Measurements from ENCODE around the gene GALNT3.

GRCh38 chr2:165766326-165766927 lies 27.6 kb downstream of the GALNT3 start:
- TF ChIP-seq, protein P1, sequence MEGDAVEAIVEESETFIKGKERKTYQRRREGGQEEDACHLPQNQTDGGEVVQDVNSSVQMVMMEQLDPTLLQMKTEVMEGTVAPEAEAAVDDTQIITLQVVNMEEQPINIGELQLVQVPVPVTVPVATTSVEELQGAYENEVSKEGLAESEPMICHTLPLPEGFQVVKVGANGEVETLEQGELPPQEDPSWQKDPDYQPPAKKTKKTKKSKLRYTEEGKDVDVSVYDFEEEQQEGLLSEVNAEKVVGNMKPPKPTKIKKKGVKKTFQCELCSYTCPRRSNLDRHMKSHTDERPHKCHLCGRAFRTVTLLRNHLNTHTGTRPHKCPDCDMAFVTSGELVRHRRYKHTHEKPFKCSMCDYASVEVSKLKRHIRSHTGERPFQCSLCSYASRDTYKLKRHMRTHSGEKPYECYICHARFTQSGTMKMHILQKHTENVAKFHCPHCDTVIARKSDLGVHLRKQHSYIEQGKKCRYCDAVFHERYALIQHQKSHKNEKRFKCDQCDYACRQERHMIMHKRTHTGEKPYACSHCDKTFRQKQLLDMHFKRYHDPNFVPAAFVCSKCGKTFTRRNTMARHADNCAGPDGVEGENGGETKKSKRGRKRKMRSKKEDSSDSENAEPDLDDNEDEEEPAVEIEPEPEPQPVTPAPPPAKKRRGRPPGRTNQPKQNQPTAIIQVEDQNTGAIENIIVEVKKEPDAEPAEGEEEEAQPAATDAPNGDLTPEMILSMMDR (CRISPR knock-in tag; IDR thresholded peaks at IDR 0.05), result no peak
- TF ChIP-seq MED1 (CRISPR knock-in tag; IDR thresholded peaks at IDR 0.05), result no peak
- no peak for TF ChIP-seq CHCHD3 (CRISPR knock-in tag; IDR thresholded peaks at IDR 0.05)
- TF ChIP-seq USF2 (IDR thresholded peaks at IDR 0.05; ENCODE audit: low read depth, low read length), result no peak
- no peak for TF ChIP-seq USF2 (CRISPR knock-in tag; IDR thresholded peaks at IDR 0.05; ENCODE audit: borderline replicate concordance)
- TF ChIP-seq ZFP41 (CRISPR knock-in tag; IDR thresholded peaks at IDR 0.05; ENCODE audit: borderline replicate concordance), result no peak
- TF ChIP-seq ZNF761 (CRISPR knock-in tag; conservative IDR thresholded peaks at IDR 0.05), result no peak
- no peak for TF ChIP-seq BRCA1 (CRISPR knock-in tag; IDR thresholded peaks at IDR 0.05)
- TF ChIP-seq MTA1 (CRISPR knock-in tag; IDR thresholded peaks at IDR 0.05; ENCODE audit: borderline replicate concordance), result no peak
- TF ChIP-seq ZNF253 (CRISPR knock-in tag; IDR thresholded peaks at IDR 0.05; ENCODE audit: borderline replicate concordance), result no peak
- TF ChIP-seq KLF12 (CRISPR knock-in tag; IDR thresholded peaks at IDR 0.05; ENCODE audit: borderline replicate concordance), result no peak
- no peak for TF ChIP-seq ZBTB8A (CRISPR knock-in tag; IDR thresholded peaks at IDR 0.05; ENCODE audit: borderline replicate concordance, low read depth)
- no peak for TF ChIP-seq HCFC1 (IDR thresholded peaks at IDR 0.05; ENCODE audit: low read depth, low read length)
- no peak for TF ChIP-seq EZH2 (conservative IDR thresholded peaks at IDR 0.05; ENCODE audit: low read depth, low read length)
- no peak for TF ChIP-seq ZNF788 (CRISPR knock-in tag; IDR thresholded peaks at IDR 0.05; ENCODE audit: borderline replicate concordance)

Data from HepG2 (cell line).